ENCODE measurements around the gene USP31.

The USP31 gene

DNA sequence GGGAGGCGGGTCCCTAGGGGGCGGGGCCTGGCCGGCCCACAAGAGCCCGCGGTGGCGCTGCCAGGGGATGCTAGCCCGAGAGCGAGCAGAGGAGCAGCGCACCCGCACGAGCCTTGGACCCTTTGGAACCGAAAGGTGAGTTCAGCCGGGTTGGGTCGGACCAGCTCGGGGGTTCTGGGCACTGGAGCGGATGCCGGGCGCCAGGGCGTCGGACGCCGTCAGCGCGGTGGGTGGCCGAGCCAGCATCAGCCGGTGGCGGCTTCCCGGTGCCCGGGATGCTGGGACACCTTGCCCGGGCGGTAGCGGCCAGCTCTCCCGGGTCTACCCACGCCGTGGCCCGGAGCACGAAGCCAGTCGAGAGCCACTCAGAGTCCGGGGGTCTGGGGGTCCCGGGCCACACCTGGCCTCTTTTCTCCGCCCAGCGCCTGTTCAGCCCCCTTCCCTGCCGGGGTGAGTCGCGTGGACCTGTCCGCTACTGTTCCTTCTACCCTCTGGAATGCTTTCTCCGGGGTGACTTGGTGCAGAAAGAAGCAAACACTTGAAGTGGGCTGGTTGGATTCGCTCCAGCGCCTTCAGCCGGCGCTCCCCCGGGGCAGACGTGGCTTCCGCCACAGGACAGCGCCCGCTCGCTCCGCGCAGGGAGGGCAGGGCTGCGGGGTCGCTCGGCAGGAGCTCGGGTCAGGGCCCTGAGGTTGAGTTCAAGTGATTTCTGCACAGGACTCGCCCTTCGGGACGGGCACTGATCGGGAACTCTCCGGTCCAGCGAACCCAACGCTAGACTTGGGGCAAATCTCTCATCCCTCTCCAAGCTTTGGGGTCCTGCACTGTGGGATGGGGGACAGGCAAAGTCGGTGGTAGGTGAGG, 33.7 kb upstream of the USP31 start, which contains the start of gene SCNN1G:
Gene SCNN1G (plus strand): TSS at position 67 of the 864 bp plus-strand sequence. CDS start 3,527 bp downstream, outside the sequence.
- Histone ChIP-seq H3K27ac (no peak within 1 kb of the TSS), H3K4me3 (peak within 1 kb of the TSS; percentile 17 to 44), H3K9me3 (no peaks in the 10 kb centered on the region), H3K36me3 (no peaks in the 10 kb centered on the region), H3K4me1 (peaks cover 0 to 15% (median 12%) of the 10 kb centered on the region in 4 donors), H3K27me3 (peaks cover 0 to 74% of the 10 kb centered on the region in 2 donors)
- intact Hi-C loops (cut with DNase I; ENCODE audit: low total_unique reads) = loop anchor here (2.0 to 10.0 kb wide), 2 partner anchors 188 to 252 kb away; no protein-coding TSS in a partner anchor
- DNase-seq = no peak
- TF ChIP-seq, protein P1, sequence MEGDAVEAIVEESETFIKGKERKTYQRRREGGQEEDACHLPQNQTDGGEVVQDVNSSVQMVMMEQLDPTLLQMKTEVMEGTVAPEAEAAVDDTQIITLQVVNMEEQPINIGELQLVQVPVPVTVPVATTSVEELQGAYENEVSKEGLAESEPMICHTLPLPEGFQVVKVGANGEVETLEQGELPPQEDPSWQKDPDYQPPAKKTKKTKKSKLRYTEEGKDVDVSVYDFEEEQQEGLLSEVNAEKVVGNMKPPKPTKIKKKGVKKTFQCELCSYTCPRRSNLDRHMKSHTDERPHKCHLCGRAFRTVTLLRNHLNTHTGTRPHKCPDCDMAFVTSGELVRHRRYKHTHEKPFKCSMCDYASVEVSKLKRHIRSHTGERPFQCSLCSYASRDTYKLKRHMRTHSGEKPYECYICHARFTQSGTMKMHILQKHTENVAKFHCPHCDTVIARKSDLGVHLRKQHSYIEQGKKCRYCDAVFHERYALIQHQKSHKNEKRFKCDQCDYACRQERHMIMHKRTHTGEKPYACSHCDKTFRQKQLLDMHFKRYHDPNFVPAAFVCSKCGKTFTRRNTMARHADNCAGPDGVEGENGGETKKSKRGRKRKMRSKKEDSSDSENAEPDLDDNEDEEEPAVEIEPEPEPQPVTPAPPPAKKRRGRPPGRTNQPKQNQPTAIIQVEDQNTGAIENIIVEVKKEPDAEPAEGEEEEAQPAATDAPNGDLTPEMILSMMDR (IDR thresholded peaks at IDR 0.05) = no peak

DNA sequence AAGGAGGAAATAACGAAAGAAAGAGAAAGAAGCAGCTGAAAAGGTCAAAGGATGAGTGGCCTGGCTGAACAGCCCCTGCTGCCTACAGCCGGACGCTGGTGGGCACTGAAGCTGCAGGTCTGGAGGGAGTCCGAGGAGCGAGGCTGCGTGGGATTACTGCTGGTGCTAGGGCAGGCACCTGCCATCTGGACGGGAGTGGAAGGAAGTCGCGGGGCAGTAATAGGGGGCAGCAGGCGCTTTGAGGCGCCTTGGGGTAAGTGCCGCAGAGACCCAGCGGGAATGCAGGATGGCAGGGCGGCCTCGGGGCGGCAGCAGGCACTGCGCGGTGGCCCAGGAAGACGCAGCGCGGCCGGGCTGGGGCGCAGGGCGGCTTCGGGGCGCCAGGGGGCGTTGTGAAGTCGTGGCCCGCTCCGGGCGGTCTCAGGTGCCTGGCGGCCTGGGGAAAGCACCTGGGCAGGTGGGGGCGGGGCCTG, 33.0 kb upstream of the USP31 start:
- peak overlapping the region; percentile 17 to 44 for H3K4me3 ChIP-seq
- TF ChIP-seq, protein P1 (IDR thresholded peaks at IDR 0.05) = peak; percentile 90 to 98
- H3K9me3 ChIP-seq = no peaks in the 10 kb centered on the region
- intact Hi-C loops (cut with DNase I; ENCODE audit: low total_unique reads) = loop anchor here (2.0 to 10.0 kb wide), 2 partner anchors 187 to 253 kb away; no protein-coding TSS in a partner anchor
- peak; percentile 33 to 70 for DNase-seq
- peaks cover 0 to 69% of the 10 kb centered on the region in 2 donors for H3K27me3 ChIP-seq
- no peaks in the 10 kb centered on the region for H3K36me3 ChIP-seq
- H3K4me1 ChIP-seq = peaks cover 0 to 15% (median 12%) of the 10 kb centered on the region in 4 donors
- no peak overlapping the region for H3K27ac ChIP-seq

GRCh38 chr16:23181506-23181905, 32.3 kb upstream of the USP31 start:
- TF ChIP-seq, protein P1 (IDR thresholded peaks at IDR 0.05) = no peak
- peaks cover 0 to 70% of the 10 kb centered on the region in 2 donors for H3K27me3 ChIP-seq
- H3K9me3 ChIP-seq = no peaks in the 10 kb centered on the region
- intact Hi-C loops (cut with DNase I; ENCODE audit: low total_unique reads) = loop anchor here (10.0 kb wide), 1 partner anchor 187 kb away; no protein-coding TSS in a partner anchor
- no peak for DNase-seq
- H3K4me1 ChIP-seq = peaks cover 0 to 15% (median 12%) of the 10 kb centered on the region in 4 donors
- no peaks in the 10 kb centered on the region for H3K36me3 ChIP-seq
- no peak overlapping the region for H3K4me3 ChIP-seq
- H3K27ac ChIP-seq = no peak overlapping the region

GRCh38 chr16:23175651-23176050, 26.4 kb upstream of the USP31 start:
- TF ChIP-seq, protein P1 (IDR thresholded peaks at IDR 0.05) = no peak
- Histone ChIP-seq H3K4me1 (no peaks in the 10 kb centered on the region), H3K9me3 (no peaks in the 10 kb centered on the region), H3K27ac (no peak overlapping the region), H3K4me3 (no peak overlapping the region), H3K36me3 (no peaks in the 10 kb centered on the region), H3K27me3 (peaks cover 0 to 28% of the 10 kb centered on the region in 2 donors)
- no peak for DNase-seq
- intact Hi-C loops (cut with DNase I; ENCODE audit: low total_unique reads) = no loop called here

GRCh38 chr16:23174622-23175021, 25.4 kb upstream of the USP31 start:
- TF ChIP-seq, protein P1 (IDR thresholded peaks at IDR 0.05) = no peak
- Histone ChIP-seq H3K4me3 (no peak overlapping the region), H3K27ac (no peak overlapping the region), H3K27me3 (peaks cover 0 to 27% of the 10 kb centered on the region in 2 donors), H3K4me1 (no peaks in the 10 kb centered on the region), H3K9me3 (no peaks in the 10 kb centered on the region), H3K36me3 (no peaks in the 10 kb centered on the region)
- intact Hi-C loops (cut with DNase I; ENCODE audit: low total_unique reads) = no loop called here
- no peak for DNase-seq
